T-cell (primary cell): Measurements from ENCODE around the gene ATE1. TPM values are rescaled to one million over a fixed set of nuclear protein-coding genes. Genes with fewer than 3 reads are reported as not detected.

Source experiments
- ATAC-seq, 4 experiments: fragments of 200-7000 bp in 3 of 4; fragments of 150-1000 bp in 1 of 4; cut with Tn5 transposase; replicated peaks in 1 of 4; 1 replicate in 3 of 4; 2 replicates in 1 of 4; pipeline ENCODE4 v1.10.0; 2021; ENCODE audit warnings: moderate library complexity in 3 of 4, mild to moderate bottlenecking in 2 of 4, moderate number of reproducible peaks in 1 of 4
- CTCF ChIA-PET, 2 donors: fragments of 300-600 bp; sonication (Branson Sonifier 250); formaldehyde crosslinking; loops; one replicate each; lab custom pipeline; 2022; ENCODE audit warnings: antibody characterized with exemption in 2 of 2; lab: Charles Lee
- POLR2A ChIA-PET, 2 donors: fragments of 300-600 bp; sonication (Branson Sonifier 250); formaldehyde crosslinking; loops; one replicate each; lab custom pipeline; 2022; ENCODE audit warnings: antibody characterized with exemption in 2 of 2; lab: Charles Lee
- DNase-seq, 35 experiments: peaks; one replicate each; pipeline versions ENCODE4 v3.0.0 to v3.0.0-alpha.2; 2013 to 2023
- H3K27ac ChIP-seq: one replicate; pipeline ENCODE4 v1.5.1; 2013; ENCODE audit warnings: low read length
- H3K27me3 ChIP-seq, 2 experiments: replicated peaks in 1 of 2; 1 replicate in 1 of 2; 2 replicates in 1 of 2; pipeline versions ENCODE4 v1.6.1 to v1.7.0; 2013; ENCODE audit warnings: low read length in 1 of 2, mixed read lengths in 1 of 2; ENCODE audit not compliant: control insufficient read depth in 2 of 2, insufficient read depth in 2 of 2; ENCODE audit errors: extremely low read depth in 1 of 2
- H3K36me3 ChIP-seq, 2 donors: 1 replicate in 1 of 2; 2 replicates in 1 of 2; pipeline versions ENCODE4 v1.6.1 to v1.7.0; 2013; ENCODE audit warnings: low read length in 1 of 2; ENCODE audit not compliant: control insufficient read depth in 2 of 2, insufficient read depth in 1 of 2; ENCODE audit errors: extremely low read depth in 1 of 2
- H3K4me1 ChIP-seq, 2 experiments: 1 replicate in 1 of 2; 2 replicates in 1 of 2; pipeline versions ENCODE4 v1.6.1 to v1.7.0; 2013; ENCODE audit warnings: low read length in 2 of 2, mixed read lengths in 1 of 2; ENCODE audit not compliant: insufficient read depth in 2 of 2, control insufficient read depth in 1 of 2; ENCODE audit errors: extremely low read depth in 1 of 2
- H3K4me3 ChIP-seq, 2 donors: 1 replicate in 1 of 2; 2 replicates in 1 of 2; pipeline versions ENCODE4 v1.5.1 to v1.7.0; 2013; ENCODE audit warnings: mild to moderate bottlenecking in 2 of 2, low read length in 1 of 2, moderate library complexity in 1 of 2; ENCODE audit not compliant: control insufficient read depth in 1 of 2; ENCODE audit errors: extremely low read depth in 1 of 2
- H3K9me3 ChIP-seq: 2 replicates; pipeline ENCODE4 v1.7.0; 2013
- H3K27ac Mint-ChIP-seq, 2 donors: one replicate each; pipeline ENCODE4 v1.8.0; 2020 to 2021; ENCODE audit warnings: mild to moderate bottlenecking in 2 of 2, mixed read lengths in 2 of 2
- H3K27me3 Mint-ChIP-seq, 2 donors: one replicate each; pipeline ENCODE4 v1.8.0; 2021 to 2022; ENCODE audit warnings: mixed read lengths in 2 of 2
- H3K36me3 Mint-ChIP-seq: one replicate; pipeline ENCODE4 v1.8.0; 2021; ENCODE audit warnings: mixed read lengths
- H3K4me1 Mint-ChIP-seq, 3 donors: one replicate each; pipeline ENCODE4 v1.8.0; 2020 to 2022; ENCODE audit warnings: mixed read lengths in 3 of 3, mild to moderate bottlenecking in 1 of 3
- H3K4me3 Mint-ChIP-seq, 3 donors: one replicate each; pipeline ENCODE4 v1.8.0; 2020 to 2022; ENCODE audit warnings: mild to moderate bottlenecking in 3 of 3, mixed read lengths in 3 of 3, moderate library complexity in 3 of 3
- H3K9me3 Mint-ChIP-seq, 3 donors: one replicate each; pipeline ENCODE4 v1.8.0; 2020 to 2022; ENCODE audit warnings: mixed read lengths in 3 of 3
- WGBS: methylation state at CpG from one replicate; pipeline ENCODE4 v1.1.5; 2013; ENCODE audit warnings: missing lambda C conversion rate; ENCODE audit not compliant: insufficient coverage; 5-methylcytosine and 5-hydroxymethylcytosine counted together
- total RNA-seq, 35 experiments: library from RNA in 6 of 35; stranded (reverse) in 6 of 35; fragments of 120-200 nt in 1 of 35; gene quantifications; one replicate each; pipeline versions ENCODE4 v1.2.1 to v1.2.4 and lab custom pipeline; 2013 to 2026

Gene ATE1
- total RNA-seq, 5 donors from 2014 or later (not counting 1 experiment from before 2014, with no cell fraction given): 18.6 to 28.9 (median 26.0) TPM

DNA sequence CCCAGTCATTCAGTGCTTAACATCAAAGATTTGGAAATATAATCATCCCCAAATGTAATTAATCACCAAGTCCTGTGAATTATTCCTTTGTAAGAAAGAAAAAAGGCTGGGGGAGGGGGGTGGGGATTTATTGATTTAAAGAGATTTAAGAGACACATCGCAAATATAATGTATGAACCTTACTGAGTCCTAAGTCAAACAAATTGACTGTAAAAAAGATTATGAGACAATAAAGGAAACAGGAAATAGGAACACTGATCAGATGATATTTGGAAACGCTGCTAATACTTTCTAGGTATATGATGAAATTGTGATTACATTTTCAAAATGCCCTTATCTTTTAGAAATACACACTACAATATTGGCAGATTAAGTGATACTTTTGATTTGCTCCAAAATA lies 92.5 kb downstream of the ATE1 start:
- Mint-ChIP-seq H3K9me3 (peaks cover 0 to 3% (median 0%) of the 10 kb centered on the region in 3 donors), H3K4me1 (peaks cover 0 to 3% (median 0%) of the 10 kb centered on the region in 3 donors), H3K27ac (no peak overlapping the region), H3K36me3 (peaks cover 57% of the 10 kb centered on the region), H3K4me3 (no peak overlapping the region), H3K27me3 (no peaks in the 10 kb centered on the region)
- WGBS: no CpG with 5 or more reads among the region's 2 CpGs
- POLR2A ChIA-PET: no interaction called here
- CTCF ChIA-PET: no interaction called here
- Histone ChIP-seq H3K4me3 (no peak overlapping the region), H3K4me1 (no peaks in the 10 kb centered on the region), H3K9me3 (no peaks in the 10 kb centered on the region), H3K27ac (no peak overlapping the region), H3K27me3 (no peaks in the 10 kb centered on the region), H3K36me3 (peaks cover 6 to 27% of the 10 kb centered on the region in 2 donors)
- ATAC-seq: no peak
- DNase-seq: no peak

DNA sequence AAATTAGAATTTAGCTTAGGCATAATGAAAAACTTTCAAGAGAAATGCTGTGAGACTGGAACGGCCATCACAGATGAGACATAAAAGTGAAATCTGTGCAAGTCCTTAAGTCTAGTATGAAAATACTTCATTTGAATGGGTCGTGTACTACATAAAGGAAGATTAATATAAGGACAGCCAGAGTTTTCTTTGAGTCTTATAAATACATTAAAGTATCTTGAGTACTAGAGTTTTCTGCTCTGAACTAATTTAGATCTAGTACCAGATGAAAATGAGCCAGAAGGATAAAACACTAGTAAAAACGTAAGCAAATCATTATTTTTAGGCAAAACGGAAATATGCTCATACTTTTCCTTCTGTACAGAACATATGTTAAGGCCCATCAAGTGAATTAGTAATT lies 93.1 kb downstream of the ATE1 start:
- POLR2A ChIA-PET: no interaction called here
- Mint-ChIP-seq H3K4me1 (peaks cover 0 to 3% (median 0%) of the 10 kb centered on the region in 3 donors), H3K36me3 (peaks cover 63% of the 10 kb centered on the region), H3K9me3 (peaks cover 0 to 3% (median 0%) of the 10 kb centered on the region in 3 donors), H3K27ac (no peak overlapping the region), H3K27me3 (no peaks in the 10 kb centered on the region), H3K4me3 (no peak overlapping the region)
- DNase-seq (no peak), ATAC-seq (no peak)
- Histone ChIP-seq H3K36me3 (peaks cover 6 to 27% of the 10 kb centered on the region in 2 donors), H3K27me3 (no peaks in the 10 kb centered on the region), H3K9me3 (no peaks in the 10 kb centered on the region), H3K27ac (no peak overlapping the region), H3K4me3 (no peak overlapping the region), H3K4me1 (no peaks in the 10 kb centered on the region)
- CTCF ChIA-PET: no interaction called here
- 80% methylated on average over 1 of the region's 4 CpGs for WGBS

DNA sequence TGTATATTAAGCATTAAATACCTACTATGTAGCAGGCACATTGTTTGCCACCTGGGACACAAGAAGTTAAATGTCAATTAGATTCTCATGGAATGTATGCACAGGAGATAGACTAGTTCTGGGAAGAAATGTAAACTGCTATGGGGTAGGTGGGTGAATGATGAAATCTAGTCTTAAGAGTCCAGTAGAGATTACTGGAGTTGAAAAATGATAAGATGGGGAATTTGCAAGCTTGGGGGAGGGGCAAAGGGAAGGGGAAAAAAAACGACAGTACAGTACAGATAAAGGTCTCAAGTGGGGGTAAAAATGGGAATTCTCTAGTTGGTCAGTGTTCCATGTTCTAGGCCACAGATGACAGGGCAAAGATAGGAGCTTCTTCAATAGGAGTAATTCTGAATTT lies 94.4 kb downstream of the ATE1 start:
- Mint-ChIP-seq H3K27ac (no peak overlapping the region), H3K27me3 (no peaks in the 10 kb centered on the region), H3K4me1 (no peaks in the 10 kb centered on the region), H3K36me3 (peaks cover 71% of the 10 kb centered on the region), H3K9me3 (peaks cover 0 to 3% (median 0%) of the 10 kb centered on the region in 3 donors), H3K4me3 (no peak overlapping the region)
- POLR2A ChIA-PET: no interaction called here
- DNase-seq: no peak
- Histone ChIP-seq H3K36me3 (peaks cover 6 to 29% of the 10 kb centered on the region in 2 donors), H3K4me3 (no peak overlapping the region), H3K4me1 (no peaks in the 10 kb centered on the region), H3K27me3 (no peaks in the 10 kb centered on the region), H3K27ac (no peak overlapping the region), H3K9me3 (no peaks in the 10 kb centered on the region)
- CTCF ChIA-PET: no interaction called here
- ATAC-seq: no peak
- WGBS: 67% methylated on average over 1 of the region's 1 CpG

DNA sequence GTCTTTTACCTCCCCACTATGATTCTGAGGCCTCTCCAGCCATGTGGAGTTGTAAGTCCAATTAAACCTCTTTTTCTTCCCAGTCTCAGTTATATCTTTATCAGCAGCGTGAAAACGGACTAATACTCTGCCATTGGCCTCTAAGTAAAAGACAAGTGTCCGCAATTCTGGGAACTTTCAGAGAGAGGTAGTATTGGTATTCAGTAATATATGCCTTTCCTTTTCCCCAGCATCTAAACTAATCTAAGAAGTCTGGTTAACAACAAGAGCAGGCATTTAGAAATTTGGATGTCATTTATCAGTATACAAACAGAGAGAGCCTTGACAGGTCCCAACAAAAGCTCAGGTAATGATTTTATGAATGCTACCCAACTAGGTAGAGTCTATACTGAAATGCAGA lies 95.2 kb downstream of the ATE1 start:
- Histone ChIP-seq H3K9me3 (no peaks in the 10 kb centered on the region), H3K27me3 (no peaks in the 10 kb centered on the region), H3K4me1 (no peaks in the 10 kb centered on the region), H3K4me3 (no peak overlapping the region), H3K27ac (no peak overlapping the region), H3K36me3 (peaks cover 0 to 34% of the 10 kb centered on the region in 2 donors)
- ChIA-PET CTCF (no interaction called here), POLR2A (no interaction called here)
- Mint-ChIP-seq H3K4me3 (no peak overlapping the region), H3K9me3 (peaks cover 0 to 3% (median 0%) of the 10 kb centered on the region in 3 donors), H3K27ac (no peak overlapping the region), H3K27me3 (no peaks in the 10 kb centered on the region), H3K36me3 (peaks cover 72% of the 10 kb centered on the region), H3K4me1 (no peaks in the 10 kb centered on the region)
- no CpG with 5 or more reads among the region's 3 CpGs for WGBS
- ATAC-seq (no peak), DNase-seq (no peak)

DNA sequence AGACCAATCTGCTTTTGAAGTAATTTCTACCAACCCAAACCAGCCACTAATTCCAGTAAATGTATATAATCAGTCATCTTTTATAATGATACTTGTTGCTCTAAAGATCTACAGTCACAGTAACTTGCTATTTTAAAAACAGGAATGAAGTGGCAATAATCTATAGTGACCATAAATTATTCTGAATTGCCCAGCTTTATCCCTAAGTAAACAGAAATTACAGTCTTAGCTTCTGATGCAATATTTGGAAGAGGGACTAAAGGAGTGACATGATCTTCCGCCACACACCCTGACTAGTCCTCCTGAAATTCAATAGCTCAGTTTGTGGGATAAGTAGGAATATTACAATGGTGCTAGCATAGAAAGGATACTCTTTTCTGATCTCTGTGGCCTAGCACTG lies 96.1 kb downstream of the ATE1 start:
- no peak for ATAC-seq
- H3K36me3 ChIP-seq: peaks cover 0 to 37% of the 10 kb centered on the region in 2 donors
- Mint-ChIP-seq H3K4me1 (no peaks in the 10 kb centered on the region), H3K27me3 (no peaks in the 10 kb centered on the region), H3K36me3 (peaks cover 75% of the 10 kb centered on the region), H3K9me3 (peaks cover 0 to 3% (median 0%) of the 10 kb centered on the region in 3 donors), H3K27ac (no peak overlapping the region), H3K4me3 (no peak overlapping the region)
- no peaks in the 10 kb centered on the region for H3K27me3 ChIP-seq
- no peak overlapping the region for H3K27ac ChIP-seq
- WGBS: no CpG with 5 or more reads among the region's 1 CpG
- no peaks in the 10 kb centered on the region for H3K4me1 ChIP-seq
- no peak for DNase-seq
- POLR2A ChIA-PET: no interaction called here
- CTCF ChIA-PET: interaction anchor here in 1 of 2 donors (0.6 kb wide), 1 partner anchor 73 kb away, joined by 3 read pairs; no protein-coding TSS in a partner anchor
- H3K4me3 ChIP-seq: no peak overlapping the region
- no peaks in the 10 kb centered on the region for H3K9me3 ChIP-seq

DNA sequence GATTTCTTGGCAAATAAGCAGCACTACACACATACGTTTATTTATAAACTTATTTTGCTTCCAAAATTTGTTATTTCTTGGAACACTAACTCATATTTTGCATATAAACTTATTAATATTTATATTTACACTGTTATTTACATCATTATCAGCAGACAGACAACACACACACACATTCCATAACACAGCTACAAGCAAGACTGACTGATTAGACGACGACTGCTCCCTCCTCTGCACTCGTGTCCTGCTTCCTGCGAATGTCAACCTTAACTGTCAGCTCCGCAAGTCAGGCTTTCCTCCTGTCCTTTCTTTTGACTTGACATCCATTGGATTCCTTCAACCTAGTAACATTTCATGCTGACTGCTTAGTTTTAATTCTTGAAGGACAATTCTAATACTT lies 96.6 kb downstream of the ATE1 start:
- Mint-ChIP-seq H3K4me3 (no peak overlapping the region), H3K27me3 (no peaks in the 10 kb centered on the region), H3K27ac (no peak overlapping the region), H3K9me3 (peaks cover 0 to 3% (median 0%) of the 10 kb centered on the region in 3 donors), H3K36me3 (peaks cover 78% of the 10 kb centered on the region), H3K4me1 (no peaks in the 10 kb centered on the region)
- Histone ChIP-seq H3K27ac (no peak overlapping the region), H3K27me3 (no peaks in the 10 kb centered on the region), H3K4me3 (no peak overlapping the region), H3K9me3 (no peaks in the 10 kb centered on the region), H3K4me1 (no peaks in the 10 kb centered on the region), H3K36me3 (peaks cover 0 to 33% of the 10 kb centered on the region in 2 donors)
- WGBS: 100% methylated on average over 5 of the region's 6 CpGs
- ATAC-seq (no peak), DNase-seq (no peak)
- CTCF ChIA-PET: interaction anchor here in 1 of 2 donors (0.6 kb wide), 2 partner anchors 32 to 74 kb away, joined by 3 read pairs; no protein-coding TSS in a partner anchor
- POLR2A ChIA-PET: no interaction called here

DNA sequence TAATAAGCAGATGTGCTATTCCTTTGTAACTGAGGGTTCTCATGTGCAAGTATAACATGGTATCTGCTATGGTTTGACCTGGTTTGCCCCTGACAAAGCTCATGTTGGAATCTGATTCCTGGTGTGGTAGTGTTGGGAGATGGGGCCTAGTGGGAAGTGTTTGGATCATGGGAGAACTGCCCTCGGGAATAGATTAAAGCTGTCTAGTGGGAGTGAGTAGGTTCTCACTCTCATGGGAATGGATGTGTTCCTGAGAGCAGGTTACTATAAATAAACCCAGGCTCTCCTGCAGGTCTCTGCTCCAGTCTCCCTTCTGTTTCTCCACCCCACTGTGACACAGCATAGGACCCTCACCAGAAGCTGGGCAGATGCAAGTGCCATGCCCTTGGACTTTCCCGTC lies 97.7 kb downstream of the ATE1 start:
- no peak overlapping the region for H3K27ac ChIP-seq
- CTCF ChIA-PET: no interaction called here
- no peak for DNase-seq
- Mint-ChIP-seq H3K36me3 (peaks cover 69% of the 10 kb centered on the region), H3K27me3 (no peaks in the 10 kb centered on the region), H3K27ac (no peak overlapping the region), H3K9me3 (peaks cover 0 to 3% (median 0%) of the 10 kb centered on the region in 3 donors), H3K4me3 (no peak overlapping the region), H3K4me1 (no peaks in the 10 kb centered on the region)
- WGBS: 100% methylated on average over 1 of the region's 2 CpGs
- POLR2A ChIA-PET: no interaction called here
- H3K27me3 ChIP-seq: no peaks in the 10 kb centered on the region
- H3K4me1 ChIP-seq: no peaks in the 10 kb centered on the region
- no peak overlapping the region for H3K4me3 ChIP-seq
- ATAC-seq: no peak
- H3K36me3 ChIP-seq: peaks cover 0 to 30% of the 10 kb centered on the region in 2 donors
- no peaks in the 10 kb centered on the region for H3K9me3 ChIP-seq
